GM12875 (cell line): Measurements from ENCODE around the gene ZNF408.

Source experiments
- H3K4me3 ChIP-seq: one replicate; pipeline ENCODE4 v1.5.1; 2011; ENCODE audit warnings: low read depth, low read length, control low read depth
- CTCF ChIP-seq: IDR thresholded peaks from 2 replicates; pipeline ENCODE4 v1.5.1; 2011; ENCODE audit warnings: low read depth, mild to moderate bottlenecking, control low read depth, inconsistent platforms, low read length, moderate library complexity, borderline replicate concordance; ENCODE audit not compliant: insufficient read depth

Gene ZNF408

GRCh38 chr11:46747150-46747549 is 46.3 kb downstream of the ZNF408 start:
- no peak for TF ChIP-seq CTCF
- no peak overlapping the region for H3K4me3 ChIP-seq
